K562 (cell line): ENCODE measurements around the gene ANKDD1A. TPM values are rescaled to one million over a fixed set of nuclear protein-coding genes. Genes with fewer than 3 reads are reported as not detected.

Experiments
- ATAC-seq: fragments of 200-7000 bp; cut with Tn5 transposase; 3 replicates; pipeline ENCODE4 v1.9.1; 2020; ENCODE audit warnings: moderate library complexity
- BruUV-seq: library from RNA; stranded (reverse); fragments of 400-500 nt; replicated peaks from 2 replicates; lab custom pipeline; 2021; lab: Mats Ljungman, UMichigan
- CTCF ChIA-PET: fragments of 300-600 bp; formaldehyde crosslinking; extraction: SDS; loops from one replicate; lab custom pipeline; 2021; ENCODE audit warnings: low intra/inter-chr PET ratio; lab: Yijun Ruan, JAX
- POLR2A ChIA-PET: fragments of 300-600, 350-650 bp; sonication (Branson Sonifier 250); formaldehyde crosslinking; extraction: SDS; loops from one replicate; lab custom pipeline; 2021; ENCODE audit warnings: antibody characterized with exemption, inconsistent platforms; lab: Yijun Ruan, JAX
- DNase-seq, 4 experiments: peaks; one replicate each; pipeline versions ENCODE4 v3.0.0 to v3.0.0-alpha.2; 2011 to 2018; ENCODE audit warnings: low spot score in 3 of 4, mixed read lengths in 3 of 4; ENCODE audit errors: extremely low read depth in 1 of 4
- FAIRE-seq: peaks from 2 replicates; lab custom pipeline; 2011; peaks lifted over from hg19 to GRCh38; lab: Jason Lieb, UNC
- H2AFZ ChIP-seq: 2 replicates; pipeline ENCODE4 v1.6.0; 2011; ENCODE audit warnings: low read depth, low read length, control low read depth, inconsistent platforms
- H3K27ac ChIP-seq: fragments of 200-600 bp; 3 replicates; pipeline ENCODE4 v1.8.0; 2011; ENCODE audit warnings: low read depth, mild to moderate bottlenecking, control low read depth, inconsistent platforms, low read length, moderate library complexity, mixed read lengths; ENCODE audit errors: extremely low read depth
- H3K27me3 ChIP-seq, 2 experiments: fragments of 300-600 bp in 1 of 2; 2 replicates in 1 of 2; 3 replicates in 1 of 2; pipeline versions ENCODE4 v1.6.0 to v1.8.0; 2011; ENCODE audit warnings: inconsistent platforms in 2 of 2, low read length in 2 of 2, mild to moderate bottlenecking in 1 of 2, mixed read lengths in 1 of 2, moderate library complexity in 1 of 2; ENCODE audit not compliant: control insufficient read depth in 2 of 2, insufficient read depth in 2 of 2
- H3K36me3 ChIP-seq: fragments of 300-600 bp; 3 replicates; pipeline ENCODE4 v1.8.0; 2011; ENCODE audit warnings: mild to moderate bottlenecking, low read length, inconsistent platforms; ENCODE audit not compliant: control insufficient read depth, insufficient read depth
- H3K4me1 ChIP-seq, 2 experiments: fragments of 200-600 bp in 1 of 2; replicated peaks in 1 of 2; 2 replicates in 1 of 2; 3 replicates in 1 of 2; pipeline versions ENCODE4 v1.5.1 to v1.8.0; 2011; ENCODE audit warnings: inconsistent platforms in 2 of 2, low read length in 2 of 2, mild to moderate bottlenecking in 1 of 2, mixed read lengths in 1 of 2, moderate library complexity in 1 of 2; ENCODE audit not compliant: control insufficient read depth in 2 of 2, insufficient read depth in 2 of 2
- H3K4me2 ChIP-seq: 2 replicates; pipeline ENCODE4 v1.6.1; 2011; ENCODE audit warnings: low read length, control low read depth, inconsistent platforms, mixed read lengths; ENCODE audit not compliant: insufficient read depth
- H3K4me3 ChIP-seq: fragments of 200-600 bp; sonication (generic), shearing (Covaris generic); 2 replicates; pipeline ENCODE4 v1.5.1; 2016; ENCODE audit warnings: control low read depth, inconsistent platforms
- H3K79me2 ChIP-seq: fragments of 200-600 bp; 3 replicates; pipeline ENCODE4 v1.8.0; 2011; ENCODE audit warnings: low read length, inconsistent platforms; ENCODE audit not compliant: control insufficient read depth, insufficient read depth
- H3K9ac ChIP-seq, 2 experiments: 2 replicates each; pipeline versions ENCODE4 v1.6.0 to v1.6.1; 2011; ENCODE audit warnings: low read depth in 2 of 2, low read length in 2 of 2, control low read depth in 1 of 2, inconsistent platforms in 1 of 2, mild to moderate bottlenecking in 1 of 2, mixed read lengths in 1 of 2; ENCODE audit not compliant: insufficient read depth in 1 of 2
- H3K9me1 ChIP-seq: one replicate; pipeline ENCODE4 v1.6.0; 2011; ENCODE audit warnings: inconsistent platforms, mild to moderate bottlenecking, low read length, moderate library complexity; ENCODE audit not compliant: control insufficient read depth, insufficient read depth
- H3K9me3 ChIP-seq: replicated peaks from 2 replicates; pipeline ENCODE4 v1.5.1; 2011; ENCODE audit warnings: low read depth, low read length, inconsistent platforms; ENCODE audit not compliant: control insufficient read depth, insufficient read depth
- H4K20me1 ChIP-seq: replicated peaks from 2 replicates; pipeline ENCODE4 v1.6.1; 2011; ENCODE audit warnings: low read length, inconsistent platforms, mixed read lengths; ENCODE audit not compliant: control insufficient read depth, insufficient read depth
- CBFB ChIP-seq: sonication (generic); formaldehyde crosslinking; IDR thresholded peaks from 2 replicates; pipeline ENCODE4 v1.4.0; 2020; ENCODE audit warnings: mild to moderate bottlenecking, missing genetic modification reagents
- CEBPB ChIP-seq: fragments of 450-650 bp; IDR thresholded peaks from 2 replicates; pipeline ENCODE4 v1.6.1; 2016; ENCODE audit warnings: missing genetic modification characterization, missing compliant biosample characterization
- HOXB6 ChIP-seq: fragments of 250-450 bp; sonication (Bioruptor Pico); IDR thresholded peaks from 2 replicates; pipeline ENCODE4 v1.5.1; 2022; ENCODE audit warnings: mild to moderate bottlenecking, borderline replicate concordance
- JUN ChIP-seq, 2 experiments: sonication (generic) in 1 of 2; formaldehyde crosslinking in 1 of 2; IDR thresholded peaks; 2 replicates each; pipeline versions ENCODE4 v1.6.1 to v1.8.0; 2012 to 2022; ENCODE audit warnings: borderline replicate concordance in 2 of 2, mild to moderate bottlenecking in 2 of 2, improper control_type of control experiment in 1 of 2, low read depth in 1 of 2, low read length in 1 of 2, missing genetic modification reagents in 1 of 2
- OTX1 ChIP-seq: fragments of 450-650 bp; formaldehyde crosslinking; IDR thresholded peaks from 2 replicates; pipeline ENCODE4 v1.4.0; 2022; ENCODE audit warnings: mild to moderate bottlenecking
- PTBP1 ChIP-seq: fragments of 200-400 bp; formaldehyde crosslinking; IDR thresholded peaks from 2 replicates; pipeline ENCODE4 v1.6.1; 2017; ENCODE audit warnings: low read depth, low read length
- YY1 ChIP-seq, 3 experiments: IDR thresholded peaks; 2 replicates each; pipeline ENCODE4 v1.6.1; 2011; ENCODE audit warnings: low read length in 2 of 3, mild to moderate bottlenecking in 2 of 3, moderate library complexity in 2 of 3, borderline replicate concordance in 1 of 3, control low read depth in 1 of 3, low read depth in 1 of 3; ENCODE audit not compliant: insufficient read depth in 3 of 3, insufficient replicate concordance in 2 of 3, control insufficient read depth in 1 of 3, insufficient read length in 1 of 3; ENCODE audit errors: extremely low read depth in 1 of 3
- ZNF316 ChIP-seq: fragments of 450-650 bp; IDR thresholded peaks from 2 replicates; pipeline ENCODE4 v1.6.1; 2016
- ZZZ3 ChIP-seq: fragments of 450-650 bp; IDR thresholded peaks from 2 replicates; pipeline ENCODE4 v1.6.1; 2016; ENCODE audit warnings: antibody characterized with exemption, mild to moderate bottlenecking, moderate library complexity
- WGBS: fragments of 100-300 bp; shearing (Covaris generic); methylation state at CpG from one replicate; pipeline ENCODE4 v1.1.6; 2016; ENCODE audit warnings: low coverage, mixed read lengths; ENCODE audit not compliant: insufficient coverage; ENCODE audit errors: missing lambda C conversion rate; 5-methylcytosine and 5-hydroxymethylcytosine counted together
- in situ Hi-C: fragments of 300-500 bp; cut with MboI; formaldehyde crosslinking; loops from 4 replicates; pipeline ENCODE4 v1.15.0; 2018; ENCODE audit warnings: inconsistent platforms, mixed read lengths
- intact Hi-C: fragments of 100-400 bp; cut with micrococcal nuclease; formaldehyde crosslinking; loops from 2 replicates; pipeline ENCODE4 v1.14.2; 2022
- polyA plus RNA-seq, 8 experiments: library from polyadenylated mRNA; depleted of rRNA in 4 of 8; stranded (reverse) in 5 of 8; unstranded in 3 of 8; fragments of >200 nt; fragmentation: Nextera tagmentation in 2 of 8; fragmentation: Illumina TruSeq in 1 of 8; extraction: Ambion mirVana in 2 of 8; extraction: Trizol in 1 of 8; gene quantifications; 2 replicates each; pipeline versions ENCODE4 v1.2.1 to v1.2.3, GENCODE V29; 2011 to 2014; ENCODE audit warnings: inconsistent platforms in 1 of 8, missing spikeins in 1 of 8
- total RNA-seq, 7 experiments: library from RNA; depleted of rRNA in 6 of 7; stranded (reverse); fragments of >200 nt in 6 of 7; fragmentation: Illumina TruSeq in 2 of 7; extraction: Trizol in 2 of 7; gene quantifications; 2 replicates each; pipeline versions ENCODE4 v1.2.1 to v1.2.3, GENCODE V29; 2011 to 2021; ENCODE audit warnings: low replicate concordance in 1 of 7
- TF ChIP-seq, protein P1 (sequence below): sonication (generic); formaldehyde crosslinking; IDR thresholded peaks from 2 replicates; pipeline ENCODE4 v1.4.0; 2020; ENCODE audit warnings: mild to moderate bottlenecking, missing genetic modification reagents
- TF ChIP-seq, protein P2 (sequence below): sonication (generic); formaldehyde crosslinking; IDR thresholded peaks from 2 replicates; pipeline ENCODE4 v1.8.1; 2023; ENCODE audit warnings: mild to moderate bottlenecking, missing genetic modification reagents
- TF ChIP-seq, protein P3 (sequence below): fragments of 450-650 bp; conservative IDR thresholded peaks from 2 replicates; pipeline ENCODE4 v1.6.1; 2016; ENCODE audit warnings: missing genetic modification characterization, low read depth, mild to moderate bottlenecking, missing compliant biosample characterization, moderate library complexity
- TF ChIP-seq, protein P4 (sequence below): fragments of 250-450 bp; sonication (Bioruptor Pico); IDR thresholded peaks from 2 replicates; pipeline ENCODE4 v1.4.0; 2020

Gene ANKDD1A
- total and polyA plus RNA-seq, 9 of the 15 experiments (the other 6 are each of a cell fraction or from before 2014, with no cell fraction given), result 0.08 to 0.80 (median 0.43) TPM

DNA sequence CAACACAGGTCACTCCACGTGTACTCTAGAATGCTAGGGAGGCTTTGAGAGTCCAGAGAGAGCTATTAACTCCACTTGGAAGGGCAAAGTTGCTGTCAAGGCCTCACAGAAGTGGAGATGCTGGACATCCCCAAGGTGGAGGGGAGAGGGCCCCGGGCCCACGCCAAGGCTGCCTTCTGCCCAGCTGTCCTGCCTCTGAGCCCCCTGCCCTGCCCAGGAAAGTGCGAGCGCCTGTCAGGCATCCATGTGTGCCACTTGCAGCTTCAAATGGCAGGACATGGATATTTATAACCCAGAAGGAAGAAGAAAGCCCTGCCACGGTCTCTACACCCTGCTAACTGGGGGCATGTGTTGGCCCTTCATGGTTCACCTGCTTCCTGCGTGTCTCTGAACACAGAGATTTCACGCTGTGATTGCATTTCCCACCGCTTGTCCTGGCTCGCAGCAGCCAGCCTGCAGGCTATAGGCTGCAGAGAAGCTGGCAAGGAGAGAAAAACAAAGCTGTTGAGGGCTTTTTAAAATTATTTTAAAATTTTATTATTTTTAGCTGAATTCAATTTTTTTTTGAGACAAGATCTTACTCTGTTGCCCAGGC is 17.0 kb downstream of the ANKDD1A start:
- peaks cover 33 to 61% of the 10 kb centered on the region in 2 experiments; a peak in 4 of 5 replicates for H3K27me3 ChIP-seq
- FAIRE-seq, result no peak
- H3K4me2 ChIP-seq, result no peak overlapping the region
- intact Hi-C loops (no loop called here), in situ Hi-C loops (no loop called here)
- H4K20me1 ChIP-seq, result peaks cover 7% of the 10 kb centered on the region
- H3K4me3 ChIP-seq, result no peak overlapping the region
- H3K4me1 ChIP-seq, result no peaks in the 10 kb centered on the region
- no TSS peak for BruUV-seq
- CTCF ChIA-PET, result no interaction called here
- no peaks in the 10 kb centered on the region for H3K9me1 ChIP-seq
- H3K27ac ChIP-seq, result no peak overlapping the region
- no peak overlapping the region for H2AFZ ChIP-seq
- H3K79me2 ChIP-seq, result no peaks in the 10 kb centered on the region
- no peak for ATAC-seq
- 0% methylated on average over 8 of the region's 10 CpGs for WGBS
- DNase-seq, result no peak
- H3K36me3 ChIP-seq, result no peaks in the 10 kb centered on the region
- POLR2A ChIA-PET, result interaction anchor here (0.6 to 1.1 kb wide), 3 partner anchors 10 to 127 kb away, joined by 3 to 5 read pairs (median 4); no protein-coding TSS in a partner anchor
- no peak overlapping the region for H3K9ac ChIP-seq
- no peaks in the 10 kb centered on the region for H3K9me3 ChIP-seq
- TF ChIP-seq PTBP1 (no peak), HOXB6 (no peak), CBFB (CRISPR knock-in tag) (no peak), YY1 (IDR thresholded peaks at IDR 0.05; ENCODE audit: borderline replicate concordance in 1 of 3, control insufficient read depth in 1 of 3, extremely low read depth in 1 of 3, insufficient read depth in 3 of 3, insufficient read length in 1 of 3, insufficient replicate concordance in 2 of 3, low read depth in 1 of 3, low read length in 2 of 3) (no peak), ZZZ3 (no peak), ZNF316 (no peak), OTX1 (CRISPR knock-in tag) (no peak), JUN (IDR thresholded peaks at IDR 0.05; ENCODE audit: borderline replicate concordance, low read depth, low read length) (no peak), JUN (CRISPR knock-in tag; IDR thresholded peaks at IDR 0.05; ENCODE audit: borderline replicate concordance) (no peak), CEBPB (tag) (no peak)
- TF ChIP-seq, protein P1, sequence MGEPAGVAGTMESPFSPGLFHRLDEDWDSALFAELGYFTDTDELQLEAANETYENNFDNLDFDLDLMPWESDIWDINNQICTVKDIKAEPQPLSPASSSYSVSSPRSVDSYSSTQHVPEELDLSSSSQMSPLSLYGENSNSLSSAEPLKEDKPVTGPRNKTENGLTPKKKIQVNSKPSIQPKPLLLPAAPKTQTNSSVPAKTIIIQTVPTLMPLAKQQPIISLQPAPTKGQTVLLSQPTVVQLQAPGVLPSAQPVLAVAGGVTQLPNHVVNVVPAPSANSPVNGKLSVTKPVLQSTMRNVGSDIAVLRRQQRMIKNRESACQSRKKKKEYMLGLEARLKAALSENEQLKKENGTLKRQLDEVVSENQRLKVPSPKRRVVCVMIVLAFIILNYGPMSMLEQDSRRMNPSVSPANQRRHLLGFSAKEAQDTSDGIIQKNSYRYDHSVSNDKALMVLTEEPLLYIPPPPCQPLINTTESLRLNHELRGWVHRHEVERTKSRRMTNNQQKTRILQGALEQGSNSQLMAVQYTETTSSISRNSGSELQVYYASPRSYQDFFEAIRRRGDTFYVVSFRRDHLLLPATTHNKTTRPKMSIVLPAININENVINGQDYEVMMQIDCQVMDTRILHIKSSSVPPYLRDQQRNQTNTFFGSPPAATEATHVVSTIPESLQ (CRISPR knock-in tag), result no peak
- TF ChIP-seq, protein P2, sequence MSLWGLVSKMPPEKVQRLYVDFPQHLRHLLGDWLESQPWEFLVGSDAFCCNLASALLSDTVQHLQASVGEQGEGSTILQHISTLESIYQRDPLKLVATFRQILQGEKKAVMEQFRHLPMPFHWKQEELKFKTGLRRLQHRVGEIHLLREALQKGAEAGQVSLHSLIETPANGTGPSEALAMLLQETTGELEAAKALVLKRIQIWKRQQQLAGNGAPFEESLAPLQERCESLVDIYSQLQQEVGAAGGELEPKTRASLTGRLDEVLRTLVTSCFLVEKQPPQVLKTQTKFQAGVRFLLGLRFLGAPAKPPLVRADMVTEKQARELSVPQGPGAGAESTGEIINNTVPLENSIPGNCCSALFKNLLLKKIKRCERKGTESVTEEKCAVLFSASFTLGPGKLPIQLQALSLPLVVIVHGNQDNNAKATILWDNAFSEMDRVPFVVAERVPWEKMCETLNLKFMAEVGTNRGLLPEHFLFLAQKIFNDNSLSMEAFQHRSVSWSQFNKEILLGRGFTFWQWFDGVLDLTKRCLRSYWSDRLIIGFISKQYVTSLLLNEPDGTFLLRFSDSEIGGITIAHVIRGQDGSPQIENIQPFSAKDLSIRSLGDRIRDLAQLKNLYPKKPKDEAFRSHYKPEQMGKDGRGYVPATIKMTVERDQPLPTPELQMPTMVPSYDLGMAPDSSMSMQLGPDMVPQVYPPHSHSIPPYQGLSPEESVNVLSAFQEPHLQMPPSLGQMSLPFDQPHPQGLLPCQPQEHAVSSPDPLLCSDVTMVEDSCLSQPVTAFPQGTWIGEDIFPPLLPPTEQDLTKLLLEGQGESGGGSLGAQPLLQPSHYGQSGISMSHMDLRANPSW (CRISPR knock-in tag), result no peak
- TF ChIP-seq, protein P3, sequence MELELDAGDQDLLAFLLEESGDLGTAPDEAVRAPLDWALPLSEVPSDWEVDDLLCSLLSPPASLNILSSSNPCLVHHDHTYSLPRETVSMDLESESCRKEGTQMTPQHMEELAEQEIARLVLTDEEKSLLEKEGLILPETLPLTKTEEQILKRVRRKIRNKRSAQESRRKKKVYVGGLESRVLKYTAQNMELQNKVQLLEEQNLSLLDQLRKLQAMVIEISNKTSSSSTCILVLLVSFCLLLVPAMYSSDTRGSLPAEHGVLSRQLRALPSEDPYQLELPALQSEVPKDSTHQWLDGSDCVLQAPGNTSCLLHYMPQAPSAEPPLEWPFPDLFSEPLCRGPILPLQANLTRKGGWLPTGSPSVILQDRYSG (tag), result no peak
- TF ChIP-seq, protein P4, sequence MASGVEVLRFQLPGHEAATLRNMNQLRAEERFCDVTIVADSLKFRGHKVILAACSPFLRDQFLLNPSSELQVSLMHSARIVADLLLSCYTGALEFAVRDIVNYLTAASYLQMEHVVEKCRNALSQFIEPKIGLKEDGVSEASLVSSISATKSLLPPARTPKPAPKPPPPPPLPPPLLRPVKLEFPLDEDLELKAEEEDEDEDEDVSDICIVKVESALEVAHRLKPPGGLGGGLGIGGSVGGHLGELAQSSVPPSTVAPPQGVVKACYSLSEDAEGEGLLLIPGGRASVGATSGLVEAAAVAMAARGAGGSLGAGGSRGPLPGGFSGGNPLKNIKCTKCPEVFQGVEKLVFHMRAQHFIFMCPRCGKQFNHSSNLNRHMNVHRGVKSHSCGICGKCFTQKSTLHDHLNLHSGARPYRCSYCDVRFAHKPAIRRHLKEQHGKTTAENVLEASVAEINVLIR (CRISPR knock-in tag), result no peak
